Prostate gland (tissue), 2 donors: ENCODE measurements around the gene SEZ6. TPM values are rescaled to one million over a fixed set of nuclear protein-coding genes. Genes with fewer than 3 reads are reported as not detected.

ENCODE experiments used
- DNase-seq: peaks from one replicate; pipeline ENCODE4 v3.0.0-alpha.2; 2019; ENCODE audit warnings: low spot score
- H3K27ac ChIP-seq, 2 donors: fragments of 200-600 bp; sonication (generic); 2 replicates each; pipeline ENCODE4 v1.5.1; 2017 to 2019
- H3K27me3 ChIP-seq: fragments of 200-600 bp; sonication (generic); replicated peaks from 2 replicates; pipeline ENCODE4 v1.5.1; 2019; ENCODE audit not compliant: insufficient read depth
- H3K36me3 ChIP-seq, 2 donors: fragments of 200-600 bp; sonication (generic); 1 replicate in 1 of 2; 2 replicates in 1 of 2; pipeline versions ENCODE4 v1.5.1 to v1.8.1; 2017 to 2019
- H3K4me1 ChIP-seq: fragments of 200-600 bp; sonication (generic); replicated peaks from 2 replicates; pipeline ENCODE4 v1.5.1; 2019
- H3K4me3 ChIP-seq, 2 donors: fragments of 200-600 bp; sonication (generic); 2 replicates each; pipeline ENCODE4 v1.5.1; 2017 to 2019
- H3K9me3 ChIP-seq: fragments of 200-600 bp; sonication (generic); 2 replicates; pipeline ENCODE4 v1.5.1; 2017
- CTCF ChIP-seq, 4 experiments: fragments of 200-600 bp in 2 of 4; fragments of 450-650 bp in 2 of 4; sonication (generic) in 2 of 4; IDR thresholded peaks; 1 replicate in 3 of 4; 2 replicates in 1 of 4; pipeline ENCODE4 v1.5.1; 2016 to 2019; ENCODE audit warnings: antibody characterized with exemption in 4 of 4, mild to moderate bottlenecking in 2 of 4, moderate library complexity in 2 of 4
- POLR2A ChIP-seq: fragments of 450-650 bp; IDR thresholded peaks from one replicate; pipeline ENCODE4 v1.6.1; 2016; ENCODE audit warnings: antibody characterized with exemption, mild to moderate bottlenecking
- POLR2AphosphoS5 ChIP-seq: sonication (generic); formaldehyde crosslinking; IDR thresholded peaks from one replicate; pipeline ENCODE4 v1.6.1; 2017; ENCODE audit warnings: antibody characterized with exemption
- WGBS: methylation state at CpG from one replicate; pipeline ENCODE4 v1.1.5; 2018; 5-methylcytosine and 5-hydroxymethylcytosine counted together
- intact Hi-C: fragments of 100-400 bp; cut with DNase I; formaldehyde crosslinking; loops from one replicate; pipeline ENCODE4 v1.14.2; 2022
- total RNA-seq, 2 donors: library from RNA; depleted of rRNA; stranded (reverse); fragments of >200 nt; gene quantifications; one replicate each; pipeline ENCODE4 v1.1.0, GENCODE V29; 2016

The SEZ6 gene
- total RNA-seq, 2 donors from 2014 or later = 0.05 to 1.0 TPM

DNA sequence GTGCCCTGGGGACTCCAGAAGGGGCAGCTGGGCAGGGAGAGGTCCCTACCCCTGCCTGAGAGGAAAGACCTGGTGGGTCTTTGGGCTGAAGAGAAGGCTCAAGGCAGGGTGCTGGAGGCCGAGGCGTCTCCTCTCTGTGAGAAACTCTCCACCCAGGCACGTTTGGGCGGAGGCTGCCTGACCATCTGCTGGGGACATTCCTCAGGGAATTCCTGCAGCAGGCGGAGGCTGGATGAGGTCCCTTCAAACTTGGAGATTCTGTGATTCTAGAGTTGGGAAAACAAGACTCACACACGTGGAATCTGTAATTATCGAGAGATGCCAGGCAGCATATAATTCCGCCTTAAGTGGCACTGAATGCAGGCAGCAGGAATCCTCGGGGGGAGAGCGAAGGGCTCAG is 33.4 kb downstream of the SEZ6 start:
- Histone ChIP-seq H3K27me3 (no peaks in the 10 kb centered on the region), H3K27ac (no peak overlapping the region), H3K4me1 (no peaks in the 10 kb centered on the region), H3K4me3 (no peak overlapping the region), H3K36me3 (no peaks in the 10 kb centered on the region), H3K9me3 (no peaks in the 10 kb centered on the region)
- no peak for TF ChIP-seq POLR2A
- DNase-seq = no peak
- intact Hi-C loops = no loop called here
- WGBS = 87% methylated on average over 10 of the region's 10 CpGs

- H3K9me3 ChIP-seq = no peaks in the 10 kb centered on the region
- peak; percentile 43 for DNase-seq
- no peak overlapping the region for H3K27ac ChIP-seq
- H3K27me3 ChIP-seq = no peaks in the 10 kb centered on the region
- intact Hi-C loops = no loop called here
- no peak overlapping the region for H3K4me3 ChIP-seq
- H3K4me1 ChIP-seq = no peaks in the 10 kb centered on the region
- H3K36me3 ChIP-seq = no peaks in the 10 kb centered on the region
- 32% methylated on average over 6 of the region's 6 CpGs for WGBS
- no peak for TF ChIP-seq POLR2A
- TF ChIP-seq POLR2AphosphoS5 = peak; percentile 75
- no peak for TF ChIP-seq CTCF (IDR thresholded peaks at IDR 0.05)
Observed at GRCh38 chr17:28970879-28971278, 35.0 kb downstream of the SEZ6 start.

- 68% methylated on average over 12 of the region's 12 CpGs for WGBS
- Histone ChIP-seq H3K4me1 (no peaks in the 10 kb centered on the region), H3K27ac (no peak overlapping the region), H3K9me3 (no peaks in the 10 kb centered on the region), H3K4me3 (no peak overlapping the region), H3K36me3 (no peaks in the 10 kb centered on the region), H3K27me3 (no peaks in the 10 kb centered on the region)
- no peak for DNase-seq
- TF ChIP-seq CTCF (IDR thresholded peaks at IDR 0.05) = no peak
- no peak for TF ChIP-seq POLR2AphosphoS5
- no peak for TF ChIP-seq POLR2A
- intact Hi-C loops = no loop called here
Observed at GRCh38 chr17:28969706-28970393, 36.0 kb downstream of the SEZ6 start.

DNA sequence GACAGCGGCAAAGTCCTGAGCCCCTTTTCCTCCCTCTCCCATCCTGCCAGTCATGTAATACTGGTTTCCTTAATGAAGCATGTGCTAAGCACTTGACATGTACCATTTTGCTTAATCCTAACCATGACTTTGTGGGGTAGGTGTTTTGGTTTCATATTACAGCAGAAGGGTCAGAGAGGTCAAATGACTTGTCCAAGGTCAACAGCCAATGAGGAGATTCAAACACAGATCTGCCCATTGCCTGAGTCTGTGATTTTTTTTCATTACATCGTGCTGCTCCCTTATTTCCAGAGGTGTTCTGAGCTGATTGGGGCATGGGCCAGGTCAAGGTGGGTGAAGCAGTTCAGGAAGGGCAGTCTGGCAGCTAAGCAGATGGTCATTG is 36.9 kb downstream of the SEZ6 start:
- no peaks in the 10 kb centered on the region for H3K4me1 ChIP-seq
- intact Hi-C loops = no loop called here
- no peaks in the 10 kb centered on the region for H3K27me3 ChIP-seq
- no peak overlapping the region for H3K27ac ChIP-seq
- DNase-seq = no peak
- no peaks in the 10 kb centered on the region for H3K9me3 ChIP-seq
- no peak overlapping the region for H3K4me3 ChIP-seq
- TF ChIP-seq POLR2A = no peak
- TF ChIP-seq POLR2AphosphoS5 = no peak
- TF ChIP-seq CTCF (IDR thresholded peaks at IDR 0.05) = no peak
- no peaks in the 10 kb centered on the region for H3K36me3 ChIP-seq
- WGBS = 63% methylated on average over 2 of the region's 2 CpGs

DNA sequence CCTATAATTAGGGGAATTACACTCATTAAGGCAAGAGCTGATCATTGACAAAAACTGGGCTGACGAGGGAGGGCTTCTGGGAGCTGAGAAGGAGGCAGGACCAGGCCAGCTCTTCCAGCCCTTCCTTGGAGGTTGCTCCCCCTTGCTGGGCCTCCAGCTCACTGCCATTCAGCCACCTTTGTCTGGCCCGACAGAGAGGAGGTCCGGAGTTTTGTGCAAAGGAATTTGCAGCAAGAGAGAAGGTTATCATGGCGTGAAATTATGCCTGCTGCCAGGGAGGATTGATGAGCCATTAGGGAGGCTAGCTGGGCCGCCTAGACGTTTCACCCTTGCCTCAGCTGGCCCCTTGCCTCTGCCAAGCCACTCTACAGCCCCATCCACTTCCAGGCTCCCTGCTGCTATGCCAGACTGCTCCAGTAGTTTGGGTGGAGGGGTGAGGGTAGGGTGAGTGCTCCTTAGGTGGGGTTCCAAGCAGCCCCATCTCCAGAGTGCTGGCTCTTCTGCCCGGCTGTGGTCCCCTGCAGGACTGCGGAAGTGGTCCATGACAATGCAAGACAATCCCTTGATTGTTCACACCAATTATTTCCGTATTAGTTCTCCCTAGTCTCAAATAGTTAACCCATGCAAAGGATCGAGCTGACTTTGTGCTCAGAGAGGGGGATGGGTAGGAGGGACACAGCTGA is 37.5 kb downstream of the SEZ6 start:
- Histone ChIP-seq H3K27me3 (no peaks in the 10 kb centered on the region), H3K4me3 (no peak overlapping the region)
- 43% methylated on average over 10 of the region's 10 CpGs for WGBS

More for the DNA sequence above, 37.5 kb downstream of the SEZ6 start:
- no peak for TF ChIP-seq POLR2A
- TF ChIP-seq CTCF (IDR thresholded peaks at IDR 0.05) = no peak
- no peak for TF ChIP-seq POLR2AphosphoS5
- Histone ChIP-seq H3K27ac (no peak overlapping the region), H3K4me1 (no peaks in the 10 kb centered on the region), H3K36me3 (no peaks in the 10 kb centered on the region), H3K9me3 (no peaks in the 10 kb centered on the region)
- intact Hi-C loops = no loop called here
- DNase-seq = no peak
